Thyroid gland (tissue), 4 donors: ENCODE results near the gene RNF11.

Source experiments
- POLR2A ChIP-seq, 2 donors: fragments of 450-650 bp; IDR thresholded peaks; one replicate each; pipeline ENCODE4 v1.6.1; 2017; ENCODE audit warnings: antibody characterized with exemption in 2 of 2, mild to moderate bottlenecking in 2 of 2, moderate library complexity in 1 of 2
- TF ChIP-seq, protein P1 (sequence below), 6 experiments: fragments of 200-600 bp in 3 of 6; fragments of 450-650 bp in 3 of 6; sonication (generic) in 3 of 6; IDR thresholded peaks; one replicate each; pipeline ENCODE4 v1.5.1; 2016 to 2019; ENCODE audit warnings: antibody characterized with exemption in 6 of 6, mild to moderate bottlenecking in 2 of 6, inconsistent platforms in 1 of 6, moderate library complexity in 1 of 6

DNA sequence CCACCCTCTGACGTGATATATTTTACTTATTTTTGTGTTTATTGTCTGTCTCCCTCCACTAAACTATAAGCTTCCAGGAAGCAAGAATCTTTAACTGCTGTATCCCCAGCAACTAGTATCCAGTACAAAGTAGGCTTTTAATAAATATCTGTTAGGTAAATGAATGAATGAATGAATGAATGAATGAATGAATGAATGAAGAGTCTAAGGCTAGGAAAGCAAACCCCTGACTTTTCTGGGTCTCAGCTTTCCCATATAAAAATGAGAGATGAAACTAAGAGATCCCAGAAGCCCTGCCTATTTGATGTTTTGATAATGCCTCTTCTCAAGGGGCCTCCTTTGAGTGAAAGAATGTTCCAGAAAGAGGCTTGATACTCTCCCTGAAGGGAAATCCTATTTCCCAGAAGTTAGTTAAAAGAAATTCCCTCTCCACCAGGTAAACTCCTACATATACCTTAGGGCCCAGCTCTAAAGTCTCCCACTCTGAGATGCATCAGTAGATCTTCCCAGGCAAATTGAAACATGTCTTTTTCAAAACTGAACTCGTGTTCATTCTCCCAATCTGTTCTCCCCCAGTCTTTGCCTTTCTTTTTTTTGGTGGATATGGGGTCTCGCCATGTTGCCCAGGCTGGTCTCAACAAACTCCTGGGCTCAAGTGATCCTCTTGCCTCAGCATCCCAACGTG lies 86.5 kb downstream of the RNF11 start:
- TF ChIP-seq, protein P1, sequence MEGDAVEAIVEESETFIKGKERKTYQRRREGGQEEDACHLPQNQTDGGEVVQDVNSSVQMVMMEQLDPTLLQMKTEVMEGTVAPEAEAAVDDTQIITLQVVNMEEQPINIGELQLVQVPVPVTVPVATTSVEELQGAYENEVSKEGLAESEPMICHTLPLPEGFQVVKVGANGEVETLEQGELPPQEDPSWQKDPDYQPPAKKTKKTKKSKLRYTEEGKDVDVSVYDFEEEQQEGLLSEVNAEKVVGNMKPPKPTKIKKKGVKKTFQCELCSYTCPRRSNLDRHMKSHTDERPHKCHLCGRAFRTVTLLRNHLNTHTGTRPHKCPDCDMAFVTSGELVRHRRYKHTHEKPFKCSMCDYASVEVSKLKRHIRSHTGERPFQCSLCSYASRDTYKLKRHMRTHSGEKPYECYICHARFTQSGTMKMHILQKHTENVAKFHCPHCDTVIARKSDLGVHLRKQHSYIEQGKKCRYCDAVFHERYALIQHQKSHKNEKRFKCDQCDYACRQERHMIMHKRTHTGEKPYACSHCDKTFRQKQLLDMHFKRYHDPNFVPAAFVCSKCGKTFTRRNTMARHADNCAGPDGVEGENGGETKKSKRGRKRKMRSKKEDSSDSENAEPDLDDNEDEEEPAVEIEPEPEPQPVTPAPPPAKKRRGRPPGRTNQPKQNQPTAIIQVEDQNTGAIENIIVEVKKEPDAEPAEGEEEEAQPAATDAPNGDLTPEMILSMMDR (IDR thresholded peaks at IDR 0.05): no peak
- no peak for TF ChIP-seq POLR2A (IDR thresholded peaks at IDR 0.05)
